Ovary (tissue), 3 donors: ENCODE measurements around the gene TRABD2B.

Experiments used
- CTCF ChIP-seq, 3 donors: fragments of 450-650 bp in 2 of 3; fragments of 200-600 bp in 1 of 3; IDR thresholded peaks; one replicate each; pipeline versions ENCODE4 v1.5.1 to v1.8.0; 2016 to 2022; ENCODE audit warnings: antibody characterized with exemption in 3 of 3, mild to moderate bottlenecking in 1 of 3
- POLR2A ChIP-seq: fragments of 450-650 bp; IDR thresholded peaks from one replicate; pipeline ENCODE4 v1.6.1; 2017; ENCODE audit warnings: antibody characterized with exemption, mild to moderate bottlenecking, moderate library complexity
- donor health status: DM: no; HTN: no; CAD: no.

GRCh38 chr1:47764461-47765046 is 232.6 kb downstream of the TRABD2B start:
- TF ChIP-seq CTCF (IDR thresholded peaks at IDR 0.05) (no peak), POLR2A (no peak)
